Stimulated activated CD4-positive, alpha-beta T cell treated with anti-CD3 and anti-CD28 coated beads, Interleukin-1b, Interleukin-23, amount 100 ng/mL, for 4 hours (primary cell): Measurements from ENCODE around the gene NEK5.

Experiments used
- DNase-seq, 2 donors: peaks; one replicate each; pipeline ENCODE4 v3.0.0-alpha.2; 2020; ENCODE audit warnings: low read depth in 2 of 2

Gene NEK5

GRCh38 chr13:51988988-51989618 lies 139.8 kb downstream of the NEK5 start:
- DNase-seq, result no peak
